ENCODE data around the gene CTDNEP1.

DNA sequence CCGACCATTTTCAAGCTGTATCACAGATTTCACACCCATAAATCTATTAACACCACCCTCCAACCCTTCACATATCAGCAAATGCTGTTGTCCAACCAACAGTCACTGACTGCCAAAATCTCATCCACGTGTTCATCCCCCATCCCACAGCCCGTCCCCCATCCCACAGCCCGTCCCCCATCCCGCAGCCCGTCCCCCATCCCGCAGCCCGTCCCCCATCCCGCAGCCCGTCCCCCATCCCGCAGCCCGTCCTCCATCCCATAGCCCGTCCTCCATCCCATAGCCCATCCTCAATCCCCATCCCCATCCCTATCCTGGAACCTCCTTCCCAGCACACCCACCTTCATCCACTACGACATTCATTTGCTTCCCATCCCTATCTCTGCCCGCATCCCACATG is 46.0 kb downstream of the CTDNEP1 start:
- TF ChIP-seq, protein P1, sequence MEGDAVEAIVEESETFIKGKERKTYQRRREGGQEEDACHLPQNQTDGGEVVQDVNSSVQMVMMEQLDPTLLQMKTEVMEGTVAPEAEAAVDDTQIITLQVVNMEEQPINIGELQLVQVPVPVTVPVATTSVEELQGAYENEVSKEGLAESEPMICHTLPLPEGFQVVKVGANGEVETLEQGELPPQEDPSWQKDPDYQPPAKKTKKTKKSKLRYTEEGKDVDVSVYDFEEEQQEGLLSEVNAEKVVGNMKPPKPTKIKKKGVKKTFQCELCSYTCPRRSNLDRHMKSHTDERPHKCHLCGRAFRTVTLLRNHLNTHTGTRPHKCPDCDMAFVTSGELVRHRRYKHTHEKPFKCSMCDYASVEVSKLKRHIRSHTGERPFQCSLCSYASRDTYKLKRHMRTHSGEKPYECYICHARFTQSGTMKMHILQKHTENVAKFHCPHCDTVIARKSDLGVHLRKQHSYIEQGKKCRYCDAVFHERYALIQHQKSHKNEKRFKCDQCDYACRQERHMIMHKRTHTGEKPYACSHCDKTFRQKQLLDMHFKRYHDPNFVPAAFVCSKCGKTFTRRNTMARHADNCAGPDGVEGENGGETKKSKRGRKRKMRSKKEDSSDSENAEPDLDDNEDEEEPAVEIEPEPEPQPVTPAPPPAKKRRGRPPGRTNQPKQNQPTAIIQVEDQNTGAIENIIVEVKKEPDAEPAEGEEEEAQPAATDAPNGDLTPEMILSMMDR (IDR thresholded peaks at IDR 0.05), result no peak
- TF ChIP-seq EP300 (IDR thresholded peaks at IDR 0.05) (no peak), POLR2A (IDR thresholded peaks at IDR 0.05) (no peak), POLR2AphosphoS5 (IDR thresholded peaks at IDR 0.05) (no peak)
